Ramos (cell line): ENCODE data around the gene TMEM19.
"Not testable (repeated sequence)": the region's sequence is repeated elsewhere in the genome, so short reads cannot be mapped to it uniquely, and the experiment has no call there.

ENCODE experiments used
- in situ Hi-C: fragments of 300-500 bp; cut with MboI; formaldehyde crosslinking; loops from one replicate; pipeline ENCODE4 v1.14.3; 2022; ENCODE audit warnings: low sequenced_read_pairs; ENCODE audit not compliant: unreplicated experiment

Gene TMEM19

DNA sequence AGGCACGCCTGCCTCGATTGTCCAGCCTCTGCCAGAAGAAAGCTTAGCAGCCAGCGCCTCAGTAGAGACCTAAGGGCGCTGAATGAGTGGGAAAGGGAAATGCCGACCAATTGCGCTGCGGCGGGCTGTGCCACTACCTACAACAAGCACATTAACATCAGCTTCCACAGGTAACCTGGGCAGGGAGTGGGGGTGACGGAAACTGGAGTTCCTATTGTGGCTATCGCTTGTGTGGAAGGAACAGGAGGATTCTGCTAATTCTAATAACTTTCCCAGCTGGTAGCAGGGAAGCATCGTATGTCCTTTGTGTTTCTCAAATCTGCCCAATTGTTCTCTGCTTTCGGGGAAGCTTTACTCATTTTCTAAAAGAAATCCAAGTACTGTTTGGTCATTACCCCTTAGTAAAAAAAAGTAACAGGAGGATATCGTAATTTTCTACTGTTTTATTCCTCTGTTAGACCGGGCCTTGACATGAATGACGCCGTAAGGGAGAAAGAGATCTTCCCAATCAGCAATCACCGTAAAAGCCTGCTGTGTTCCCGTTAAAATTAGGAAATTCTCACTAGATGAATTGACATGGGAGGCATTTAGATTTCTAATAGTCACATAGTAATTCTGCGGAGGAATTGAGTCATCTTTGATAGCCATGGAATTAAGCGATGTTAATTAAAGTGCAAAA, 21.3 kb upstream of the TMEM19 start:
- in situ Hi-C loops = no loop called here

DNA sequence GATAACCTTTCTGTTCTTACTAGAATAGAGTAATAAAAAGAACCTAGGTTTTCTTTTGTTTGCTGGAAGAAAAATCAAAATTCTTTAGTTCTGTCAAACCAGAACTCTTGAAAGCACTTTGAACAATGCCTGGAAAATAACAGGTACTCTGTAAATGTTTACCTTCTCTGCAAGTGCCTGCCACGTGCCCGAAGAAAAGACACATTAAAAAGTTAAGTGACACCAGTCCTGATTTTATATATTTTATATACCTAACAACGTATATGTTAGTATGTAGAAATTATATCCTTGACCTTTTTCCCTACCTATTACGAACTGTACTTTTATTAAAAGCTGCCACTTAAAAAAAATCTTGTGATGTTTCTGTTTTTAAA, 20.8 kb upstream of the TMEM19 start:
- in situ Hi-C loops = no loop called here

DNA sequence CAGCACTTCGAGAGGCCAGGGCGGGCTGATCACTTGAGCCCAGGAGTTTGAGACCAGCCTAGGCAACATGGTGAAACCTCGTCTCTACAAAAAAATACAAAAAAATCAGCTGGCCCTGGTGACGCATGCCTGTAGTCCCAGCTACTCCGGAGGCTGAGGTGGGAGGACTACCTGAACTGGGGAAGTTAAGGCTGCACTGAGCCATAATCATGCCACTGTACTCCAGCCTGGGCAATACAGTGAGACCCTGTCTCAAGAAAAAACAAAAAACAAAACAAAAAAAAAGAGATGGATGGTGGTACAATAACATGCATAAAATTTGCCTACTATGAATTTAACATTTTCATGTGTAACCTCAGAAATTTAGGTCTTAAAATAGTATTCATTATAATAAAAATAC, 19.6 kb upstream of the TMEM19 start:
- in situ Hi-C loops = no loop called here

DNA sequence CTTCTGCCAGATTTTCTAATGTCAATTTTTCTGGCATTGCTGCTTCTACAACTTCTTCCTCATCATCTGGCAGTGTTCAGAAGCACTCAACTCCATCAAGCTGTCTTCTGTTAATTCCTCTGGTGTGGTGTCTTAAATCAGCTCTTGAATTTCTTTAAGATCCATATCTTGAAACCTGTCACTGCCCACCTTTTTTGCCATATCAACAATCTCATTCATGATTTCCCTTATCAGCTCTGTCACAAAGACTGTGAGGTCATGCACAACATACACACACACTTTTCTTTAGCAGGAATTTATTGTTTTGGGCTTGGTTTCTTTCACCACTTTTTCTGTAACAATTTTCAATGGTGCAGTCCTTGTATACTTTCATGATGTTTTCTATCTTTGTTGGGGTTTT, 14.6 kb upstream of the TMEM19 start:
- in situ Hi-C loops = no loop called here

DNA sequence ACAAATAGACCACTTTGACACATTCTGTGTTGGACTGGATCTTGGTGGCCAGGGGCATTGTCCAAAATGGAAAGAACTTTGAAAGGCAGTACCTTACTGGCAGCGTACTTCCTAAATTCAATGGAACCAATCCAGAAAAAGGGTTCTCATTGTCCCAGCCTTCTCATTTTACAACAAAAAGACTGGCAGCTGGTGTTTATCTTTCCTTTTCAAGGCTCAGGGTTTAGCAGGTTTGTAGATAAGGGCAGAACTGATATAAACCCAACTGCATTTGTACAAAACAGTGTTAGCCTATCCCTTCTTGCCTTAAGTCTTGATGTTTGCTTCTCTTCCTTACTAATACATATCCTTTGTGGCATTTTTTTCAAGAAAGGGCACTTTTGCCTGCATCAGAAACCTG, 14.1 kb upstream of the TMEM19 start:
- in situ Hi-C loops = no loop called here

DNA sequence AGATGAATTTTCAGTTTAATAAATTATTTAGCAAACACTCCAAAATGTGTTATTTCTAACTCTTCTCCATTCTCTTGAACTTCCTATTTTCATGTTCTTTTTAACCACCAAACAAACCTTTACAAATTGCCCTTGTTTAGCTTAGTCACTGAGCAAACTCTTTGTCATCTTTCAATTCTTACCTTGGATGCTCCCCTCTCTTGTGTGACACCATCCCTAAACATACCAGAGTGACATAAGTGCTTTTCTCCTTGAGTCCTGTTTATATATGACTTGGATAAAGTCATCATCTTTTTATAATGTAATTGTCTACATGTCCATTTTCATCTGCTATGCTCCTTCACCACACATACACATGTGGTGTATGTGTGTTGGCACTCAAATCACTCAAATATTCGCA, 3.4 kb upstream of the TMEM19 start:
- in situ Hi-C loops = no loop called here

DNA sequence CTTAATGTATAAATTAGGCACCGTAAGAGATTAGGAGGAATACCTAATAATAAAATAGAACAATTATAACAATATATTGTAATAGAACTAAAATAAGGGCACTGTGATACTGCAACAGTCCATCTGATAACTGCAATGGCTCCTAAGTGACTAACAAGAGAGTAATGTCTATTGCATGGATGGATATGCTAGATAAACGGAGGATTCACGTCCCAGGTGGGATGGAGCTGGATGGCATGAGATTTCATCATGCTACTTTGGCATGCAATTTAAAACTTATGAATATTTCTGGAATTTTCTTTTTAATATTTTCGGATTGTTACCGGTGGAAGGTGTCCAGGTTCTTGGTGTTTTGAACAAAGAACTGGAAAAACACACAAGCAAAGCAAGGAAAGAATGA, 2.2 kb upstream of the TMEM19 start:
- in situ Hi-C loops = no loop called here

DNA sequence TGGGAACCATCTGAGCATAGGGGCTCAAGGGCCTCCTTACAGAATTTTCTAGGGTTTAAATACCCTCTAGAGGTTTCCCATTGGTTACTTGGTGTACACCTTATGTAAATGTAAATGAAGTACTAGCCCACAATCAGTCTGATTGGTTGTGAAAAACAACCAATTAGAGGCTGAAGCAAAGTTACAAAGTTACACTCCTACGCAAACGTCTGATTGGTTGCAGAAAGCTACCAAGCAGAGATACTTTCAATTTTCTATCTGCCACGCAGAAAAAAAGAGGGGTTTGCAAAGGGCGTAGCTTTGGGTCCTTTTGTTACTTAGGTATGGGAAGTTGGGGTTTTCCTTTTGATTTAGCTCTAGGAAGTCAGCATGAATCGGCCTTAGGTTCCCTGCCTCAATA, 1.8 kb upstream of the TMEM19 start:
- in situ Hi-C loops = no loop called here

DNA sequence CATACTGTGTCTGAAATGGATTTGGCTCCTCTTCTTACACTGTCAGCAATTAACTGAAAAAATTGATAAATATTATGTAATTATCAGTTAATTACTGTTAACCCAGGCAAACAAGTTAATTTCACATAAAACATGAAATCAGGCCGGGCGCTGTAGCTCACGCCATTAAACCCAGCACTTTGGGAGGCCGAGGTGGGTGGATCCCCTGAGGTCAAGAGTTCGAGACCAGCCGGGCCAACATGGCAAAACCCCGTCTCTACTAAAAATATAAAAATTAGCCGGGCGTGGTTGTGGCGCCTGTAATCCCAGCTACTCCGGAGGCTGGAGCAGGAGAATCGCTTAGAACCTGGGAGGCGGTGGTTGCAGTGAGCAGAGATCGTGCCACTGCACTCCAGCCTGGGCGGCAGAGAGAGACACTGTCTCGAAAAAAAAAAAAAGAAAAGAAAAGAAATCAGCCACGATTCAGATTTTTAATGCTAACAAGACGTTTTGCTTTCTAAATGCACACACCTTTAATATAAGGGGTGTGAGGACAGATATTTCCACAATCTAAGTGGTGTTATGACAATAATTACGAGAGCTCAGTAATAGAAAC, 473 bp upstream of the TMEM19 start:
- in situ Hi-C loops = no loop called here

DNA sequence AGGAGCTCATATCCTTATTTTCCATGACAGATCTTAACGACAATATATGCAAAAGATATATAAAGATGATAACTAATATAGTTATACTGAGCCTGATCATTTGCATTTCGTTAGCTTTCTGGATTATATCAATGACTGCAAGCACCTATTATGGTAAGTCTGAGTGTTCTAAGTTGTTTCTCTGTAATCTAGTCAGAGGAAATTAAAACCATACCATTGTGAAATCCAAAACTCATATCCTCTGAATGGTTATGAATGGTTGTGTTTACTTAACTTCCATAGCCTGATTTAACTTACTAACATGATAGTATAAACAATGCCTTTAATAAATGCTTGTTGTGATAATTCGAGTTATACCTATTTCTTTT, 760 bp downstream of the TMEM19 start:
- in situ Hi-C loops = no loop called here

DNA sequence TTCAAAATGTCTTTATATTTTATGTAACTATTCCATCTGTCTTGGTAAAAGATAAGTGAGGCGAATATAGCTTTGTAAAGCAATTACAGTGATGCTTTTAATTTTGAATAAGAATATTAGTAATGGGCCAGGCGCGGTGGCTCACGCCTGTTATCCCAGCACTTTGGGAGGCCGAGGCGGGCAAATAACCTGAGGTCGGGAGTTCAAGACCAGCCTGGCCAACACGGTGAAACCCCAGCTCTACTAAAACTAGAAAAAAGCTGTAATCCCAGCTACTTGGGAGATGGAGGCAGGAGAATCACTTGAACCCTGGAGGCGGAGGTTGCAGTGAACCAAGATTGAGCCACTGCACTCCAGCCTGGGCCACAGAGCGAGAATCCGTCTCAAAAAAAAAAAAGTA, 1.3 kb downstream of the TMEM19 start:
- in situ Hi-C loops = not testable (repeated sequence)

DNA sequence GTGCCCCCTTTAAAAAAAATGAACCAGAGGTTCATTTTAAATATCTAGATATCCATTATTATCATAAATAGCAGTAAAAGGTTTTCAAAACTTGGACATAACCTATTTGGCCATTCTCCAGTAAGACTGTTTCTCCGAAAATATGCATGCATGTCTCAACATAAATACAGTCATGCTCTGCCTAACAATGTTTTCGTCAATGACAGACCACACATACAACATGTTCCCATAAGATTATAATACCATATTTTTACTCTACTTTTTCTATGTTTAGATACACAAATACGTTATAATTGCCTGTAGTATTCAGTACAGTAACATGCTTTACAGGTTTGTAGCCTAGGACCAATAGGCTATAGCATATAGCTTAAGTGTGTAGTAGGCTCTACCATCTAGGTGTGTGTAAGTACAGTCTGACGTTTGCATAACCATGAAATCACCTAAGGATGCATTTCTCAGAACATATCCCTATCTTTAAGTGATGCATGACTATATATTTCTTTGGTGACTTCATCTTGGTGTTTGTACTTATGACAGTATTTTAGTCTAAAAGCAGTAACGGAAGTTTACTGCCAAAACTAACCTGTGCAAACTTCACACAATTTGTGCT, 3.2 kb downstream of the TMEM19 start:
- in situ Hi-C loops = no loop called here

DNA sequence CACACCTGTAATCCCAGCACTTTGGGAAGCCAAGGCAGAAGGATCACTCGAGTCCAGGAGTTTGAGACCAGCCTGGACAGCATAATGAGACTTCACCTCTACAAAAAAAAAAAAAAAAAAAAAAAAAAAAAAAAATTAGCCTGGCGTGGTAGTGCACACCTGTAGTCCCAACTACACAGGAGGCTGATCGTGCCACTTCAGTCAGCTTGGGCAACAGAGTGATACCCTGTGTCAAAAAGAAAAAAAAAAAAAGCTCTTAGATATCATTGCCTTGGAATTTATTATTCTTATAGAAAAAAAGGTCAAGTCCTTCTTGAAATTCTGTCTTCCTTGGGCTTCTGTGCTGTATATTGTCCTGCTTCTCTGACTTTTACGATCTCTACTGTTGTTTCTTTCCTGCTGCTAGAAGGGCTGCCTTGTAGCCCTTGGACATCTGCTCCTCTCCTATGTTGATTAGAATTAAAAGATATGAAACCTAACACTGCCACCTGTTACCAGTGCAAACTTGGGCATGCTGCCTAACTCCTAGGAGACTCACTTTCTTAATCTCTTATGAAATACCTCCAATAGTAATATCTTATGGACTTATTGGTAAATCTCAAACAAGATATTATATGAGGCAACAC, 5.7 kb downstream of the TMEM19 start:
- in situ Hi-C loops = no loop called here

DNA sequence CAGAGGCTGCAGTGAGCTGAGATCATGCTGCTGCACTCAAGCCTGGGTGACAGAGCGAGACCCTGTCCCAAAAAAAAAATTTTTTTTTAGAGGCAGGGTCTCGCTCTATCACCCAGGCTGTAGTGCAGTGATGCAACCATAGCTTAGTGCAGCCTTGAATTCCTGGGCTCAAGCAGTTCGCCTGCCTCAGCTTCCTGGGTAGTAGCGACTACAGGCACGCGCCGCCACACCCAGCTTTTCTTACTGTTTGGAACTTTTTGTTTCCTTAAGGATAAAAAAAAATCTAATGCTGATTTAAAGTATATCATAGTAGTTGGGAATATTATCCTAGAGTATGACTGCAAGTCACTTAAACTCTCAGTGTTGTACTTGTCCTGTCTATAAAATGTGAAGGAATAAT, 7.2 kb downstream of the TMEM19 start:
- in situ Hi-C loops = no loop called here

DNA sequence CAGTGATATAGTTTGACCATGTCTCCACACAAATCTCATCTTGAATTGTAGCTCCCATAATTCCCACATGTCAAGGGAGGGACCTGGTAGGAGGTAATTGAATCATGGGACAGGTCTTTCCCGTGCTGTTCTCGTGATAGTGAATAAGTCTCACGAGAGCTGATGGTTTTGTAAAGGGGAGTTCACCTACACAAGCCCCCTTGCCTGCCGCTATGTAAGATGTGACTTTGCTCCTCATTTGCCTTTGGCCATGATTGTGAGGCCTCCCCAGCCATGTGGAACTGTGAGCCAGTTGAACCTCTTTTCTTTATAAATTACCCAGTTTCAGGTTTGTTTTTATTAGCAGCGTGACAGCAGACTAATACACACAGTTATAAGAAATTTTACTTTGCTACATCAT, 7.8 kb downstream of the TMEM19 start:
- in situ Hi-C loops = not testable (repeated sequence)

DNA sequence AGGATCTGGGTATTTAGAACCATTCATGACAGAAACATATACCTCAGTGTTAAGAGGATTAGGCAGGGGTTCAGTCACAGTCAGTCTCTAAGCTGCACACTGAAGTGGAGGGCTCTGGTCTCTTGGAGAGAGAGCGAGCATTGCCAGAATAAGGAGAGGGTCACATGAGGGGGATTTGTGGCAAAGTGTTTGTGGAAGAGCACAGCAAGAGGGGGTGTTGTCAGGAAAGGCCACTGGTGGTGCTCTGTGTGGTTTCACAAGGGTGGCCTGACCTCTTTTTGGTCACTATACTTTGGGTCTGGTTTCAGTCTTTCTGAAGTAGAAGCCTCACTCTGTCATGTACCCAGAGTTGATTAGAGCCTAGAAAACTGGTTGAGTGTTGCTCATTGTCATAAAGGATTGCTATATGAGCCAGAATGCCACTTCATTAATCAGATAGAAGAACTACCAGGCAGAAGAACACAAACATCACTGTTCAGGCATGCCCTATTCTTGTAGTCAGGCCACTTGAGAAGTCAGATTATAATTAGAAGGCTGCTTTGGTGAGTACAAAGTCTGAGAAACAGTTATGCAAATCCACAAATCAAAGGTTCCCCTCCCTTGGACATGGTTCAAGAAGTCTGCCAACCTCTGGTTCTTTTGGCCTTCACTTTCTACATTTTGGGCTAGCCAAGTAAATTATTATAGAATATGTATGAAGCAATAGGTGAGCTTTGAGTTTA, 8.4 kb downstream of the TMEM19 start:
- in situ Hi-C loops = no loop called here

DNA sequence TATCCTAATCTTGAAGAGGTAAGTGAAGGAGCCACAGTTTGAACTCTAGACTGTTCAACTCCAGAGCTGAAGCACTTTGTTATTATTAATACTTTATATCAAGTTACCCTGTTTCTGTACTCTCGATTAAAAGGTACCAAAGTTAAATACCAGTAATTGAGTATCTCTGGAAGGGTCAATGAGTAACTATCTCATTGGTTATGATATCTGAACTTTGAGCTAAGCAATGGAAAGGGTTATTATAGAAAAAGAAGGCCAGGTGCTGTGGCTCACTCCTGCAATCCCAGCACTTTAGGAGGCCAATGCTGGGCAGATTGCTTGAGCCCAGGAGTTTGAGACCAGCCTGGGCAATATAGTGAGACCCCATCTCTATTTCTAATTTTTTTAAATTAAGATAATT, 9.9 kb downstream of the TMEM19 start:
- in situ Hi-C loops = no loop called here

DNA sequence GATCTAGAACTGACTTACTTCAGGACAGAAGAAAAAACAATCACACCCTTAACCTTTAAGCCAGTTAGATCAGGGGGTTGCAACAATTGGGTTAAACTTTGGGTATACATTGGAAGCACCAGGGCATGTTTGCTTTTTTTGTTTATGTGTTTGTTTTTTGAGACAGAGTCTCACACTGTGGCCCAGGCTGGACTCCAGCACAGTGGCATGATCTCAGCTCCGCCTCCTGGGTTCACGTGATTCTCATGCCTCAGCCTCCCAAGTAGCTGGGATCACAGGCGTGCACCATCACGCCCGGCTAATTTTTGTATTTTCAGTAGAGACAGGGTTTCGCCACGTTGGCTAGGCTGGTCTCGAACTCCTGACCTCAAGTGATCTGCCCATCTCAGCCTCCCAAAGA, 16.3 kb downstream of the TMEM19 start:
- in situ Hi-C loops = not testable (repeated sequence)

DNA sequence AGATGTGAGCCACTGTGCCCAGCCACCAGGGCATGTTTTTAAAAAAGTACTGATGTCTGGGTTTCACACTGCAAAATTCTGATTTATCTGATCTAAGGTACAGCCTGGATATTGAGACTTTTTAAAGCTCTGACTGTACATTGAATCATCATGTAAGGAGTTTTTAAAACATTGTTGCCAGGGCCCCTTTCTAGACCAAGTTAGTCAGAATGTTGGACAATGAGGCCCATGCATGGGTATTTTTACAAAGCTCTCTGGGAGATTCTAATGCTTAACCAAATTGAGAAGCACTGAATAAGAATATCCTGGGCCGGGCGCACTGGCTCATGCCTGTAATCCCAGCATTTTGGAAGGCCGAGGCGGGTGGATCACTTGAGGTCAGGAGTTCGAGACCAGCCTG, 16.7 kb downstream of the TMEM19 start:
- in situ Hi-C loops = no loop called here

DNA sequence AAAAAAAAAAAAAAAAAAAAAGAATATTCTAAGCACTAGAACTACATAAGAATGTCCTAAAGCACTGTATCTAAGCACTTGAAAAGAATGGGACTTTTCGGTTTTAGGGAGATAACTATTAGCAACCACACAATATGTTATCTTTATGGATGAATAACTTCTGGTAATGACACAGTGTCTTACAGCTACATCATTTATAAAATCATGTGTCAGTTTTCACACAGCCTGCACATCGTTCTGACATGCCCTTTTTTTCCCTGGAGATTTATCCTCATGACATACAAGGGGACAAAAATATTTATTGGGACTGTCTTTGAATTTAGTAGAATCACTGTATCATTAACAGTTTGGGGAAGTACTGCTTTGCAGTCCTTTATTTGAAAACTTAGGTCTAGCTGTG, 17.3 kb downstream of the TMEM19 start:
- in situ Hi-C loops = no loop called here

DNA sequence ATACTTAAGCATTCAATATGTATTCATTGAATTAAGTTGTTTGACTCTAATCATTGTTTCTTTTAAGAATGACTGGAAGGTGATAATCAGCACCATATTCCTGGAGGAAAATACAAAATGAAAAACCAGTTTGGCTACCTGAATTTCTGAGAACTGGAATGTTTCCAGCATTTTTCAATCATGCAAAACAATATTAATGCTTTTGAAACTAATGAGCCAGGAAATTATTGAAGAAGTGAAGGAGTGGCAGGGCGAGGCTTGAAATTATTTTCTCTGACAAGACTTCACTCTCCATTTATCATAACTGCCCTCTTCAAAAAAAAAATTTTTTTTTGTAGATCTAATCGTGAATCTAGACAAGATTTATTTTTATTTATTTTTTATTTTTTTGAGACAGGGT, 19.0 kb downstream of the TMEM19 start:
- in situ Hi-C loops = no loop called here
